GOT3 (cell line): ENCODE results near the gene TH.

Source experiments
- DNase-seq: peaks from one replicate; lab custom pipeline; 2025; ENCODE audit warnings: mixed read lengths; lab: John Stamatoyannopoulos, UW

Gene TH

GRCh38 chr11:2171591-2172003, at the start of gene TH:
TSS of gene TH (minus strand) at chr11:2171815. CDS start at chr11:2171786, 29 bp downstream.
- DNase-seq = no peak

DNA sequence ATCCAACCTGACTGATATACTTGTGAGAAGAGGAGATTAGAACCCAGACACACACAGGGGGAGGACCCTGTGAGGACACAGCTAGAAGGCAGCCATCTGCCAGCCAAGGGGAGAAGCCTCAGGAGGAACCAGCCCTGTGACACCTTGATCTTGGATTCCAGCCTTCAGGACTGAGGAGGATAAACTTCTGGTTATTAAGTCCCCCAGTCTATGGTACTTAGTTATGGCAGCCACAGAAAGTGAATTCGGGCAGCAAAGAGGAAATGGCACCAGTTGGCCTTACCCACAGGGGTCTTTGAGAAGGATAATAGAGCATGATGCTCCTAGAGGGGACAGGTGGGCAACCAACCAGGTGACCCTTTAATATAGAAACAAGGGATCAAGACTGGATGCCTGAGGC, 49.4 kb upstream of the TH start:
- no peak for DNase-seq

- no peak for DNase-seq
Observed at GRCh38 chr11:2220173-2220771, 48.7 kb upstream of the TH start.

GRCh38 chr11:2219318-2220017, 47.9 kb upstream of the TH start:
- DNase-seq = no peak

GRCh38 chr11:2218031-2218633, 46.5 kb upstream of the TH start:
- DNase-seq = no peak

DNA sequence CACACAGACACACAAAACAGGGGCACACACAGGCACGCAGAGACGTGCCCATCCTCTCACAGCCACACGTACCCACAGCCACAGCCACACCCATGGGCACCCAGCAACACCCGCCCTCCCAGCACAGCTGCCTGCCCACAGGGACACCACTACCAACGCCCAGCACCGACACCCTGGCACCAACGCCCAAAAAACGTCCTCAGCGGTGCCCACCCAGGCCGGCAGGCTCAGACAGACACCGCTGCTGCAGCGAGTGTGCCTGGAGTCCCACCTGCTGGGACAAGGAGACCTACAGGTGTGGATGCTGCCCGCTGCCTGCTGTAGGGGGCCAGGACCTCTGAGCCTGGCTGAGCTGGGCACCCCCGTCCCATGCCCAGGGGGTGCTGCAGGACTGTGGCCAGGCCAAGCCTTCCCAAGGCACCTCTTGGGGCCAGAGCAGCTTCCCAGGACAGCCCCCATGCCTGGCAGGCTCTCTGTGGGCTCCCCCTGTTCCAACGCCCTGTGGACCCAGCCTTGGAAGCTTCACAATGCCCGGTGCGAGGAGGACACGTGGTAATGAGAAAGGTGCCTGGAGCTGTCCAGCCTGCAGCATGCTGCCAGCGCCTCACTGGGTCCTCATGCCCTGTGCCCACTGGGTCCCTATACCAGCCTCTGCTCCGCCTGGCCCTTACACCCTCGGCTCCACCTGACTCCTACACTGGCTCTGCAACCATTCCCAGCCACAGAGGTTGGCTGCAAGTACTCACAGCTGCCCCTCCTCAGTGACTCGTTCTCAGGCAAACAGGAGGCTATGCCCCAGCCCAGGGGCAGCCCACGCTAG, 45.8 kb upstream of the TH start:
- DNase-seq = no peak

DNA sequence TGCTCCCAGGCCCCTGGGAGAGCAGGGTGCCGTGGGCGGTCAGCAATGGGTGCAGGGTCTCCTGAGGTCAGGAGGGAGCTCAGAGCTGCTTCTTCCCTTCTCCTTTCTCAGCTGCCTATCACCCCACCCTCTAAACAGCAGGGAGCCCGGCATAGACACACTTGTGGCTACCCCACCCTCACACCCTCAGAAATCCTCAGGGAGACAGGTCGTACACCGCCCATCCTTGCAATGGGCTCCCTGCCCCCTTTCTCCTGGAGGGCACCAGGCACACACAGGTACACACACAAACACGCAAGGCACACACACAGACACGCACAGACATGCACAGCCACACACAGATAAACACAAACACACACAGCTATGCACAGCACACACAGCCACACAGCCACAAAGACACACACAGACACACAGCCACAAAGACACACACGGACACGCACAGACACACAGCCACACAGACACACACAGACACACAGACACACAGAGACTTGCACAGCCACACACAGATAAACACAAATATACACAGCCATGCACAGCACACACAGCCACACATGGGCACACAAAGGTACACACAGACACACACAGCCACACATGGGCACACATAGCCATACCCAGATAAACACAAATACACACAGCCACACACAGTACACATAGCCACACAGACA, 44.9 kb upstream of the TH start:
- no peak for DNase-seq

DNA sequence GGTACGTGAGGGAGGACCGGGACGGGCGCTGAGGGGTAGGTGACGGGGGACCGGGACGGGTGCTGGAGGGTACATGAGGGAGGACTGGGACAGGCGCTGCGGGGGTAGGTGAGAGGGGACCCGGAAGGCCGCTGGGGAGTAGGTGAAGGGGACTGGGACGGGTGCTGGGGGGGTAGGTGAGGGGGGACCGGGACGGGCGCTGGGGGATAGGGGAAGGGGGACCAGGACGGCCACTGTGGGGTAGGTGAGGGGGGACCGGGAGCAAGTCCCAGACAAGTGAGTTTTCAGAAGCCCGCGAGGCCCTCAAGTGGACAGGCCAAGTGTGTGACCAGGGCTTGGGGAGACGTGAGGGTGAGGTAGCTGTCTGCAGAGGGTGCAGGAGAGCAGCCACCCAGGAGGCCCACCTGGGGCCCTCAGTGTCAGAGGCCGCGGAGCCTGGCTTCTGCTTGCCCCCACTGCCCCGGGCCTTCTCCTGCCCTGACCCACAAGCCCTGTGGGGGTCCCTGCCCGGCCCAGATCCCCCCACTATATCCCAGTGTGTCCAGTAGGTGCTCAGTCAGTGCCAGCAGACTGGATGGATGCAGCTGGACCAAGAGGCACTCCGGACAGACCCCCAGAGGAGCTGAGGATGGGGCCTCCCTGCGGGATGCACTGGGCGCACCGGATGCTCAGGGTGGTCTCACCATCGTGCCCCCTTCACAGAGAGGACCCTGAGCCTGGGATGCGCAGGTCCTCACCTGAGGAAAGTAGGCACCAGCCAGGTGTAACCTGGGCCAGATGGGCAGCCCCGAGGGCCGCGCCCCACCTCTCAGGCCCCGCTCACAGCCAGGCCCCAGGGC, 44.2 kb upstream of the TH start:
- DNase-seq = no peak

DNA sequence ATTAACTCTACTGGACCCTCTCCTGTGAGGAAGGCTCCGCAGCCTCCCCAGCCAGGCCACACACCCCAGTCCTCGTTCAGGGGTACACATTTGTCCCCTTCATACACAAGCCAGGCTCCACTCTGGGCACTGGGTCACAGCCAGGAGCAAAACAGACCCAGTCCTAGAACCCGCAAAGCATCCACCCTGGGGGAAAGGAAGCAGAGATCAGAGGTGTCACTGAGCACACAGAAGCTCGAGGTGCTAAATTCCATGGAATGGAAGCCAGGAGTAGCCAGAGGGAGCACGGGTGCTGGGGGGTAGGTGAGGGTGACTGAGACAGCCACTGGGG, 43.6 kb upstream of the TH start:
- DNase-seq = no peak

DNA sequence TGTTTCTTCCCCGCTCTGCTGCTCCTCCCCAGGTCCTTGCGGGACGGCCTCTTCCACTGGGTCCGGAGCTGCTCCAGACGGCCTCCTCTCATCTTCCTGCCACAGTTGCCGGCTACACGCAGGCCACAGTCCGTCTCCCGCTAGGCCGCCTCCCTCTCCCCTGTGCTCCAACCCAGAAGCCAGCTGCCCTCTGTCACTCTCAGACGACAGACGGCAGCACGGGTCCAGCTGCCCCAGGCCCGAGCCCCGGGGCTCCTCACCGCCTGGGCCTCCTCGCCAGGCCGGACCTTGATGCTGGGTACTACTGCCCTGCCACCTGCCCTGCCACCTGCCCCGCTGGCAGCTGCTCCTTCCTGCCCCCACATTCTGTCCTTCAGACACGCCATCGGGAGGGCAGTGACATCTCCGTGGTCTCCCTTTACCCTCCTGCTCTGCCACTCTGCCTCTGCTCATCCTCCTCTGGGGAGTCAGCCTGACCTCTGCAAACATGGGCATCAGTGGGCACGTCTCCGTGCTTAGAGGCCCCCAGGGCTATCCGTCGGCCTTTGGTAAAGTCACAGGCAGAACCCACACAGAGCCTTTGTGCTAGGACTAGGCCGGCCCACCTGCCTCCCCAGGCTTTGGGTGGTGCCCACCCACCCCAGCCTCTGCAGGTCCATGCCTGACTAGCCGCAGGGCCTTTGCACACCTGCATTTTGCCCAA, 43.1 kb upstream of the TH start:
- no peak for DNase-seq

- DNase-seq = no peak
Observed at GRCh38 chr11:2213890-2214526, 42.4 kb upstream of the TH start.

DNA sequence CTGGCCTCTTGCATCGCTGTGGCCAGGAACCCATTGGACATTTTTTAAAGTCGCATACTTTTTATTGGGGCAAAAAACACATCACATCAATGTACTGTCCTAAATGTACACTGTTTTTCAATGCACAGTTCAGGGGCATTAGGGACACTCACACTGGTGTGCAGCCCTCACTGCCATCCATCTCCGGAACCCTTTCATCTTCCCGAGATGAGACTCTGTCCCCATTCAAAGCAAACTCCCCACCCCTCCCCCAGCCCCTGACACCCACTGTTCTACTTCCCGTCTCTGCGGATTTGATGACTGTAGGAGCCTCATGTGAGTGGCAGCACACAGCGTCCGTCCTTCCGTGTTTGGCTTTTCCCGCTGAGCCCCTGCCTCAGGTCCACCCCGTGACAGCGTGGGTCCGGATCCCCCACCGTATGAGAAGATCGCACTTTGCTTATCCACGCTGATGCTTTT, 41.8 kb upstream of the TH start:
- no peak for DNase-seq

GRCh38 chr11:2212411-2213251, 41.0 kb upstream of the TH start:
- no peak for DNase-seq

DNA sequence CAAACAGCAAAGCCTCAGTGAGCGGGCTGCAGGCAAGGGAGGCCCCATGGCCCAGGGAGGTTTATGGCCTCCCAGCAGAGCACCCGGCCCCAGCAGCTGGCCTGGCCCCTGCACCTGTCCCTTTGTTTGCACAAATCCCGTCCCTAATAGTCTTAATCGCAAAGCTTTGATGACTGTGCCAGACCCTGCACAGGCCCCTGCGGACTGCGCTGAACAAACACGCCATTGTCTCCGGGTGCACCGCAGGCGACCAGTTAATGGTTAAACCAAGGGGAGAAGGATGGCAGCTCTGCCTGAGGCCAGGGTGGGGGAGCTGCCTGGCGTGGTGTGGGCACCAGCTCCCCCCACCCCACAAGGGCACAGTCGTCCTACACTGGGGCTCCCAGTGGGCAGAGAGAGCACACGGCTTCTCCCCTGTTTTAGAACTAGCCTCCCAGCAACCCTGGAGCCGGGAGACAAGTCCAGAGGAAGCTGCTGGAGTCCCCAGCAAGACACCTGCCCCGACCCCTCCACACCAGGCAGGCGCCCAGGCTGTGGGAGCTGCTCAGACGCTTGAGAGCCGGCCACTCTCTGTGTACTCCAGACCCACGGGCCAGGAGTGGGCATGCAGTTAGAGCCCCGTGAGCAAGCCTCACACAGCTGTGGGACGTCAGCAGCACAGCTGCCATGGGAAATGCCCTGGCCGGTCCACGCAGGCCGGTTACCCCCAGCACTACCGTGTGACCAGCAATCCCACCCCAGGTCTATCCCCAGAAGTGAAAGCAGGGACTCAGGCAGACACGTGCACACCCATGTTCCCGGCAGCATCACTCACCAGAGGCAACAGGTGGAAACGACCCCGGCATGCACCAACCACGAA, 39.7 kb upstream of the TH start:
- DNase-seq = no peak

- no peak for DNase-seq
Observed at GRCh38 chr11:2210366-2211112, 38.9 kb upstream of the TH start.

DNA sequence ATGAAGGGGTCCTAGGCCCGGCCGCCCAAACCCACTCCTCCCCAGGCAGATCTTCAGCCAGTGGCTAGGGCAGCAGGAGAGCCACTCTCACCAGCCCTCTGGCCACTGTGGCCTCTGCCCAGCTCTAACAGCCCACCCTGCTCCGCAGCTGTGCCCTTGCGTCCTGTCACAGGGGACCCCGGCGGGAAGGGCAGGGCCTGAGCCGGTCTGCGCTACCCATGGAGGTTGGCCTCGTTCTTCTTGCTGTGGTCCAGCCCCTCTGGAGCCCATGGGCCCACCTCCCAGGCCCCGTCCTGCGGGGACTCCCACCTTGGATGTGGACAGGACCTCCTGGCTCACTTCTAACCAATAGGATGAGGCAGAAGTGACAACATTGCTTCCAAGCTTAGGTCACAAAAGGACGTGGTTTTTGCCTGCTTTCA, 38.3 kb upstream of the TH start:
- DNase-seq = no peak

DNA sequence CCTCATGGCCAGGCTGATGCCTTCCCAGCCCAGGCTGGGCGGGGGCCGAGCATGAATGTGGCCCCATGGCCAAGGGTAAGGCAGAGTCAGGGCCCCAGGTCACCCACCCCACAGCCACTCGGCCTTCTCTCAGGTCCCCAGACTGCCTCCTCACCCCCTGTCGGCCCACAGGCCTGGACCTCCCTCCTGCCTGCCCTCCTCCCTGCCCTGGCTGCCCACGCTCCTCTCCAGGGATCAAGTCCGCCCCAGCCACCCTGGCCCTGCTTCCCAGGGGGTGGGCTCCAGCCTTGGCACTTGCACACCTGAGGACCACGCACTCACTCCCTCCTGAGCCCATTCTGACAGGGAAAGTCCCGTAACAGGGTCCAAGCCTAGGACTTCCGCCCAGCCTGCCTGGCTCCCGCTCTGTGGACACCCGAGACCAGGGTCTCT, 37.8 kb upstream of the TH start:
- DNase-seq = no peak
